ENCODE results near the gene CNOT8.
A peak's percentile ranks its signal among the peaks of the same experiment; 100 is the strongest.

DNA sequence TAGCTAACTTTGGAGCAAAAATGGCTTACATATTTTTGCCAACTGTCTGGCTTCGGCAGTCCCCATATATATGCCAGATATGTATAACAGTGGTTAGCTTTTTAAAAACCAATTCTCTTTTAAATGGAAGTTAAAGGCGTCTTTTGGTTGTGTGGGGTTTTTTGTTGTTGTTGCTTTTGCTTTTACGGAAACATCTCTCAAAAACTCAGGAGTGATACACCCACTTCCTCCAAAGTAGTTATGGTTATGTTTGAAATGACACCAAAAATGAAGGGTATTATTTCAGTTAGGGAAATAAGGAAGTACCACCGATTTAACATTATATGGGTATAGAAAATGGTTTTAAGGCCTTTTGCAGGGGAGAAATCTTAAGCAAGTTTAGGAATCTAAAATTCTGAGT is 2.3 kb downstream of the CNOT8 start:
- TF ChIP-seq TAF1 (IDR thresholded peaks at IDR 0.05; ENCODE audit: low read depth, low read length) = no peak
- no peak for TF ChIP-seq POLR2A (IDR thresholded peaks at IDR 0.05; ENCODE audit: low read depth, low read length)
- no peak for TF ChIP-seq POLR2AphosphoS5 (IDR thresholded peaks at IDR 0.05; ENCODE audit: low read depth, low read length)
- TF ChIP-seq POU2F2 (IDR thresholded peaks at IDR 0.05; ENCODE audit: low read depth, low read length) = no peak
- TF ChIP-seq PAX5 (IDR thresholded peaks at IDR 0.05; ENCODE audit: insufficient read depth, low read length, severe bottlenecking) = no peak
- TF ChIP-seq SPI1 (IDR thresholded peaks at IDR 0.05; ENCODE audit: low read depth, low read length) = peak; percentile 42; the same call in 1 of the 2 replicates

Data from GM12891 (cell line).